GM19023 (cell line): ENCODE data around the gene AMBP.

Experiments
- ATAC-seq: cut with Tn5 transposase; IDR thresholded peaks from one replicate; pipeline ENCODE4 v1.9.1; 2021; ENCODE audit warnings: mild to moderate bottlenecking, moderate library complexity; ENCODE audit not compliant: unreplicated experiment

Gene AMBP

GRCh38 chr9:114078021-114078780 lies at the start of gene AMBP:
AMBP (minus strand) TSS chr9:114078300; CDS start chr9:114078209, 91 bp downstream.
- ATAC-seq, result no peak

- ATAC-seq, result no peak
Measured at GRCh38 chr9:114126247-114127060, 48.4 kb upstream of the AMBP start.

GRCh38 chr9:114125476-114126013 lies 47.4 kb upstream of the AMBP start:
- no peak for ATAC-seq

GRCh38 chr9:114124666-114125475 lies 46.8 kb upstream of the AMBP start:
- ATAC-seq, result no peak

GRCh38 chr9:114124138-114124537 lies 46.0 kb upstream of the AMBP start:
- ATAC-seq, result no peak

DNA sequence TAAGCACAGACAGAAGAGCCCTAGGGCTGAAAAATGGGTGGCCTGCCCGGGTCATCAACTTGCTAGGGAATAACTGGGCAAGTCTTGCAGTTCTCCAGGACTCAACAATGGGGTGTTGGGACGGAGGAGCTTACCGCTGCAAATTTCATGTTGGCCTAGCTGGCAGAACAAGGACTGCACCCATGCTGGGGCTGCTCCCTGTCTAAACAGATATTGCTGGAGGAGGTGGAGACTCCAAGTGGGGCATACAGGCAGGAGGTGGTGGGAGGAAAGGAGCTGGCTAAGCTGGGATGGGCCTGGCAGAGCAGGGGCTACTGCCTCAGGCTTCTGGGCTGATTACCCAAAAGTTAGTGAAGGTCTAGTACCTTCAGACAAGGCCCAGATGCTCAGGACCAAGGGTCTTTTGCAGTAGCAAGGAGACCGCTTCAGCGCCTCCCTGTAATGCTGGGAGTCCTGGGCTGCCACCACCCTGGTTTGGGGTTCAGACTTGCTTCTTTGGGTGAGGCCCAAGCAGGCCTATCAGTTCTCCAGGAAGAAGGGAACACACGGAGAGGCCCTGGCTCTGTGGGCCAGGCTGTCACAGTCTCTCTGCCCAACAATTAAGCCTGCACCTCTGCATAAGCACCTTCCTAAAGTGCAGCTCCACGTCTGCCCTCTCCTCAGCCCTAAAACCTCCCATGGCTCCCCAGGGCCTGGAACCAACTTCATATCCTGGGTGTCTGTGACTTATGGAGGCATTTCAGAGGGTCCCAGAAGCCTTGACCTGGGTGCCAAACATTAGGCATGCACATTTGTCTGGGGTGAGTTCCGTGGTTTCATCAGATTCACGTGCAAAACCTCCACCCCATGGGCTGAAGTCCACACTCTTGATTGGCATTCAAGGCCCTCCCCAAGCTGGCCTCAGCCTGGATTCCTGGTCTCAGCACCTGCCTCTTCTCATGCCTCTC lies 45.2 kb upstream of the AMBP start:
- ATAC-seq, result no peak

- ATAC-seq, result no peak
Measured at GRCh38 chr9:114122136-114123027, 44.3 kb upstream of the AMBP start.

- ATAC-seq, result no peak
Measured at GRCh38 chr9:114121227-114122135, 43.4 kb upstream of the AMBP start.

GRCh38 chr9:114120192-114121014 lies 42.3 kb upstream of the AMBP start:
- ATAC-seq, result no peak

DNA sequence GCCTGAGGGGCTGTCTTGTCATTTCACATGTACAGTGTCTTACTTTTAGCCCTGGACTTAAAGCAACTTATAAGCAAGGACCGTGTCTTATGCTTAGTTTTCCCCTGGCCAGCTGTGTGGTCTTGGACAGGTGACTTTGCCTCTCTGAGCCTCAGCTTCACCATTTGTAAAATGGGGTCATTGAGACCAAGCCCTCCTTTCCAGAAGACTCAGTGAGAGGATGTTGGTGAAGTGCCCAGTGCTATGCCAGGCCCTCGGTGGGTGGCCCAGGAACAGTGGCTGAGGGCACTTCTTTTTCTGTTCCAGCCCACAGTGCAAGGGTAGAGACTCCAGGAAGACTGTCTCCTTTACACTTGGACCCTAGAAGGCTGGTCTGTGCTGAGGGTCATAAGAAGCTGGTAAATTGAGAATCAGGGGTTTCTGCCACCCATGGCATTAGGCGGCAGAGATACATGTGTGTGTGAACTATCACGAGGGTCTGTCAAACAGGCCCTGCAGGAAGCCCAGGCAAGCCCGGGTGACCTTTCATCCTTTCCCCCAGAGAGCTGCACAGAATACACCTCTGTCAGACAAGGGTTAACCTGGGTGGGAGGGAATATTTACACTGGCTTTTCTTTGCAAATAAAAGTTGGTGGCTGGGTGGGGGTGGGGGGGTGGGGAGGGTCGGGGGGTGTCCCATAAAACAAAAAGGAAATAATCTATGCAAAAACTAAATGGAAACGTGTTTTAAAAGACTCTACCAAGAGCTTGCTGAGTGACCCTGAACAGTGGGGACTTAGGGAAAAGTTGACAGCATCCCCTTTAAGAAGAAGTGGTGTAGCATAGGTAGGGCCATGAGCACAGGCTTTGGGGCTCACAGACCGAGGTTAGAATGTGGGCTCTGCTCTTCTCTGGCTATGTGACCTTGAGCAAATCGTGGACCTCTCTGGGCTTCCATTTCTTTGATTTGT lies 41.4 kb upstream of the AMBP start:
- no peak for ATAC-seq

DNA sequence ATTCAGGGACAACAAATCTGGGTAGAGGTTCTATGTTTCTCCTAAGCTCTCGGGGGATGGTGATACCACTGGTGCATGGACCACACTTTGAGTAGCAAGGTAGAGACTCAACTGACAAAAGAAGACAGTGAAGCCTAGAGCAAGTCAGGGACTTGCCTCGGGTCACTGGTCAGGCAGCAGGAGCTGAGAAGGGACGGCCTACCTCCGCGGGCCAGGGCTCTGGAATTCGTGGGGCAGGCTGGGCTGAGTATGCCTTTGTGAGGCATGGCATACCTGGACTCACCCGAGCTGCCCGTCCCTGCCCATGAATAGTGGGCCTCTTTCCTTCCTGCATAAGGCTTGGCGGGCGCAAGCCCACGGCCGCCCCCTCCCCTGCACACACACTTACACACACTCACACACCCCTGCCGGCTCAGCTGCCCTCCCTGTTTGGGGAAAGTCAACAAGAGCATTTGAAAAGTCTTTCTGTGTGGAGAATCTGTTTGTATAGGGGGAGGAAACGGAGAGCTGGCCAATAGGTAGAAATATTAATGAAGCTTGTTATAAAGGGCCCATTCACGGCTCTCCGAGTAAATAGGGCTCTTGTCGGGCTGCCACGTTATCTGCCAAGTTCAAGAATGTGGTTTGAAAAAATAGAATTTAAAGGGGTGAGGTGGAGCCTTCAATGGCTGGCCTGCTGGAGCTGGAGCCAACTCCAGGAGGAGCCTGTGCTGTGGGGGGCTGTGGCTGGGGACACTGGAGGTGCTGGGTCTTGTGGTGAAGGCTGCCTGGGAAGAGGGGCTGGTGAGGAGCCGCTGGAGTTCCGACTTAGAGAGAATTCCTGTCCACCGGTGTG lies 40.1 kb upstream of the AMBP start:
- no peak for ATAC-seq

- ATAC-seq, result no peak
Measured at GRCh38 chr9:114117614-114117995, 39.5 kb upstream of the AMBP start.

DNA sequence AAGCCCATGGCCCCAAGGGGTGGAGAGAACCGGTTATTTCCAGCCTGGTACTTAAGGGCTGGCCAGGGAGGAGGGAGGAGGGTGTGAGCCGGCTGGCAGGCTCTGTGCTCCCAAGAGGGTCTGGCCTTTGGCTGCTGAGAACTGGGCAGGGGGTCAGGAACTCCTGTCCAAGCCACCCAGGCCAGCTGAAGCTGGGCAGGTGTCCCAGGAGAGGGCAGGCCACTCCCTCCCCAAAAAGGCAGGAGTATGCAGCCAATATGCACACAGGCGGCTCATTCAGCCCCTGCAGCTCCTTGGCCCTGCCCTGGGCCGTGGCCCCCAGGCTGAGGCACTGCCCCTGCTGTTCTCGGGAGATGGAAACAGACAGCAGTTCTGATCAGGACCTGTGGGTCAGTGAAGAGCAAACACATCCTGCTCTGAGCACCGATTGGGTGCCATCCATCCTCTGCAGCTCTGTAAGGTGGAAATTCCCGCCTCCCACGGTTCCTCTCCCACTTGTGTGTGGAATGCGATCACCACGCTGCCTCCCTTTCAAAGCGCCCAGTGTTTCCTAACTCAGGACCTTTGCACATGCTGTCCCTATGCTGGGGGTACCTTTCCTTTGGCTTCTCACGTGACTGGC lies 38.1 kb upstream of the AMBP start:
- no peak for ATAC-seq

- no peak for ATAC-seq
Measured at GRCh38 chr9:114115654-114116125, 37.6 kb upstream of the AMBP start.

DNA sequence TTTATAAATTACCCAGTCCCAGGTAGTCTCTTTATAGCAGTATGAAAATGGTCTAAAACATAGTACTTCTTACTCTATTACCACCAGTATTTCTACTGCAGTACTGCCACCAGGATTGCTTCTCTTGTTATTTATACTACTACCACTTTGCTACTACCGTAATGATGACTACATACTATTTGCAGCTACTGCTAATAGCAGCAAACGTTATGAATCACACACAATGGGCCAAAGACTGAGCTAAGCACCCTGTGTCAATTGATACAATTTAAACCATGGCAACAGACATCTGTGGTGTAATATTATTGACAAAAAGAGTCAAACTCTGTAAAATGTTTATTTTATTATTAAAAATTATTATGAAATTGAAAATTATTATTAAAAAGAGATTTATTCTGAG lies 36.3 kb upstream of the AMBP start:
- no peak for ATAC-seq
